Measurements from ENCODE around the gene NUDT4. TPM values are rescaled to one million over a fixed set of nuclear protein-coding genes. Genes with fewer than 3 reads are reported as not detected.

NUDT4 gene
- total RNA-seq, 1 donor from 2014 or later: 60.2 TPM

DNA sequence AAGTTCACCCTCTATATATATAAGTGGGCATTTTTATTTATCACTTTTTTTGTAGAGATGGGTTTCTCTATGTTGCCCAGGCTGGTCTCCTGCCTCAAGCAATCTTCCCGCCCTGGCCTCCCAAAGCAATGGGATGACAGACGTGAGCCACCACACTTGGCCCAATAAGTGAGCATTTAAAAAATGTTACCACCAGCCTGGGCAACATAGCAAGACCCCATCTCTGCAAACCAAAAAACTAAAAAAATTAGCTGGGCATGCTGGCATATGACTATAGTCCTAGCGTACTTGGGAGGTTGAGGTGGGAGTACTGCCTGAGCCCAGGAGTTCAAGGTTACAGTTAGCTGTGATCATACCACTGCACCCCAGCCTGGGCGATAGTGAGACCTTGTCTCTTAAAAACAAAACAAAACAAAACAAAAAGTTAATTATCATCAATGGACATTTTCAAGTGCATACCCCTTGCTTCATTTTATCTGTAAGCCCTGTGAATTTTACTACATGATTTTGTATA, 40.3 kb downstream of the NUDT4 start:
- TF ChIP-seq, protein P1, sequence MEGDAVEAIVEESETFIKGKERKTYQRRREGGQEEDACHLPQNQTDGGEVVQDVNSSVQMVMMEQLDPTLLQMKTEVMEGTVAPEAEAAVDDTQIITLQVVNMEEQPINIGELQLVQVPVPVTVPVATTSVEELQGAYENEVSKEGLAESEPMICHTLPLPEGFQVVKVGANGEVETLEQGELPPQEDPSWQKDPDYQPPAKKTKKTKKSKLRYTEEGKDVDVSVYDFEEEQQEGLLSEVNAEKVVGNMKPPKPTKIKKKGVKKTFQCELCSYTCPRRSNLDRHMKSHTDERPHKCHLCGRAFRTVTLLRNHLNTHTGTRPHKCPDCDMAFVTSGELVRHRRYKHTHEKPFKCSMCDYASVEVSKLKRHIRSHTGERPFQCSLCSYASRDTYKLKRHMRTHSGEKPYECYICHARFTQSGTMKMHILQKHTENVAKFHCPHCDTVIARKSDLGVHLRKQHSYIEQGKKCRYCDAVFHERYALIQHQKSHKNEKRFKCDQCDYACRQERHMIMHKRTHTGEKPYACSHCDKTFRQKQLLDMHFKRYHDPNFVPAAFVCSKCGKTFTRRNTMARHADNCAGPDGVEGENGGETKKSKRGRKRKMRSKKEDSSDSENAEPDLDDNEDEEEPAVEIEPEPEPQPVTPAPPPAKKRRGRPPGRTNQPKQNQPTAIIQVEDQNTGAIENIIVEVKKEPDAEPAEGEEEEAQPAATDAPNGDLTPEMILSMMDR (IDR thresholded peaks at IDR 0.05; ENCODE audit: insufficient read depth, low read depth, low read length): no peak
- TF ChIP-seq EZH2 (IDR thresholded peaks at IDR 0.05; ENCODE audit: insufficient read depth, low read length): no peak
- DNase-seq (ENCODE audit: low read depth) (no peak), FAIRE-seq (no peak)
- Mint-ChIP-seq H3K36me3 (ENCODE audit: low read depth, unreplicated experiment) (no peaks in the 10 kb centered on the region), H3K4me1 (ENCODE audit: low read depth, unreplicated experiment) (peaks cover 50% of the 10 kb centered on the region), H3K4me3 (ENCODE audit: unreplicated experiment) (no peak overlapping the region), H3K9me3 (ENCODE audit: unreplicated experiment) (peaks cover 1% of the 10 kb centered on the region), H3K27me3 (ENCODE audit: low read depth, unreplicated experiment) (no peaks in the 10 kb centered on the region), H3K27ac (ENCODE audit: unreplicated experiment) (no peak overlapping the region)
- Histone ChIP-seq H3K4me3 (ENCODE audit: insufficient read depth, low read depth, low read length) (no peak overlapping the region), H3K9ac (ENCODE audit: low read length) (no peak overlapping the region), H3K9me3 (ENCODE audit: insufficient read depth, low read depth, low read length) (no peaks in the 10 kb centered on the region), H3K4me1 (ENCODE audit: insufficient read depth, low read length) (peaks cover 10% of the 10 kb centered on the region), H3K27ac (ENCODE audit: low read depth, low read length) (no peak overlapping the region), H4K20me1 (ENCODE audit: insufficient read depth, low read length) (peaks cover 33% of the 10 kb centered on the region), H3K79me2 (ENCODE audit: insufficient read depth, low read length) (peaks cover 98% of the 10 kb centered on the region), H3K27me3 (ENCODE audit: insufficient read depth, low read length) (no peaks in the 10 kb centered on the region), H3K4me2 (ENCODE audit: low read length) (no peak overlapping the region), H2AFZ (ENCODE audit: low read depth, low read length) (no peak overlapping the region), H3K36me3 (ENCODE audit: insufficient read depth, low read length) (no peaks in the 10 kb centered on the region)

DNA sequence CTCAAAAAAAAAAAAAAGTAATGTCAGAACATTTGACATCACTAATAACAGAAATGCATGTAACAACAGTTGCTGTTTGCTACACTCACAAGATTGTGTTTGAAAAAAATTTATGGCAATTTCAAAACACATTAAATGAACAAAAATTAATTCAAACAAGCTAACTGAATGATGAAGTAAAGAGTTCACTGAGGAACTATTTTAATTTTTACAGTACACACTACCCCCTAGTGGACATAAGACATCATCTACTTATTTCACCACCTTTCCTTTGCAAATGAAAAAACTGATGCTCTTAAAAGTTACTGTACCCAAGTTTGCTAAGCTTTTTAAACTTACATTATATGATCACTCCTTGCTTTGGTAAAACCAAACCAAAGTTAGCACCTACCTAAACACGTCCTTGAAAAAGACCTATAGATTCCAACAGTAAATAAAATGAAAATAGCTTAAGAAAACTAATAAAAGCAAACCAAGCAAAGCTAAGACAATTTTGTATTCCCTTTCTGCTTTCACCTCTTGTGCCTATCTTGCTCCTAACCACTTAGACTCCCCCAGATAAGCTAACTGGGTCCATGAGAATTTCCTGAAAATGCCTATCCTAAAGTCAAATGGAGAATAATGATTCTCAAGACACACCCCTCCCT, 41.8 kb downstream of the NUDT4 start:
- H3K79me2 ChIP-seq (ENCODE audit: insufficient read depth, low read length): peaks cover 99% of the 10 kb centered on the region
- TF ChIP-seq, protein P1 (IDR thresholded peaks at IDR 0.05; ENCODE audit: insufficient read depth, low read depth, low read length): peak; percentile 59
- TF ChIP-seq EZH2 (IDR thresholded peaks at IDR 0.05; ENCODE audit: insufficient read depth, low read length): no peak
- H3K36me3 ChIP-seq (ENCODE audit: insufficient read depth, low read length): no peaks in the 10 kb centered on the region
- Mint-ChIP-seq H3K4me3 (ENCODE audit: unreplicated experiment) (no peak overlapping the region), H3K9me3 (ENCODE audit: unreplicated experiment) (no peaks in the 10 kb centered on the region), H3K27me3 (ENCODE audit: low read depth, unreplicated experiment) (no peaks in the 10 kb centered on the region), H3K27ac (ENCODE audit: unreplicated experiment) (no peak overlapping the region), H3K36me3 (ENCODE audit: low read depth, unreplicated experiment) (no peaks in the 10 kb centered on the region), H3K4me1 (ENCODE audit: low read depth, unreplicated experiment) (peaks cover 56% of the 10 kb centered on the region)
- peaks cover 10% of the 10 kb centered on the region for H3K4me1 ChIP-seq (ENCODE audit: insufficient read depth, low read length)
- FAIRE-seq (no peak), DNase-seq (ENCODE audit: low read depth) (peak; percentile 42)
- no peaks in the 10 kb centered on the region for H3K27me3 ChIP-seq (ENCODE audit: insufficient read depth, low read length)
- H3K4me2 ChIP-seq (ENCODE audit: low read length): no peak overlapping the region
- H3K27ac ChIP-seq (ENCODE audit: low read depth, low read length): no peak overlapping the region
- no peaks in the 10 kb centered on the region for H3K9me3 ChIP-seq (ENCODE audit: insufficient read depth, low read depth, low read length)
- H3K4me3 ChIP-seq (ENCODE audit: insufficient read depth, low read depth, low read length): no peak overlapping the region
- peaks cover 40% of the 10 kb centered on the region for H4K20me1 ChIP-seq (ENCODE audit: insufficient read depth, low read length)
- no peak overlapping the region for H3K9ac ChIP-seq (ENCODE audit: low read length)
- no peak overlapping the region for H2AFZ ChIP-seq (ENCODE audit: low read depth, low read length)

- Histone ChIP-seq H3K27me3 (ENCODE audit: insufficient read depth, low read length) (no peaks in the 10 kb centered on the region), H3K9ac (ENCODE audit: low read length) (no peak overlapping the region), H3K79me2 (ENCODE audit: insufficient read depth, low read length) (peaks cover 100% of the 10 kb centered on the region), H3K36me3 (ENCODE audit: insufficient read depth, low read length) (no peaks in the 10 kb centered on the region), H4K20me1 (ENCODE audit: insufficient read depth, low read length) (peaks cover 65% of the 10 kb centered on the region), H3K4me1 (ENCODE audit: insufficient read depth, low read length) (no peaks in the 10 kb centered on the region), H3K27ac (ENCODE audit: low read depth, low read length) (no peak overlapping the region), H3K4me3 (ENCODE audit: insufficient read depth, low read depth, low read length) (no peak overlapping the region), H2AFZ (ENCODE audit: low read depth, low read length) (no peak overlapping the region), H3K9me3 (ENCODE audit: insufficient read depth, low read depth, low read length) (no peaks in the 10 kb centered on the region), H3K4me2 (ENCODE audit: low read length) (no peak overlapping the region)
- H3K4me3 Mint-ChIP-seq (ENCODE audit: unreplicated experiment): no peak overlapping the region
- H3K9me3 Mint-ChIP-seq (ENCODE audit: unreplicated experiment): no peaks in the 10 kb centered on the region
- H3K4me1 Mint-ChIP-seq (ENCODE audit: low read depth, unreplicated experiment): peaks cover 58% of the 10 kb centered on the region
- H3K27me3 Mint-ChIP-seq (ENCODE audit: low read depth, unreplicated experiment): no peaks in the 10 kb centered on the region
- TF ChIP-seq, protein P1 (IDR thresholded peaks at IDR 0.05; ENCODE audit: insufficient read depth, low read depth, low read length): no peak
- TF ChIP-seq EZH2 (IDR thresholded peaks at IDR 0.05; ENCODE audit: insufficient read depth, low read length): no peak
- FAIRE-seq (no peak), DNase-seq (ENCODE audit: low read depth) (no peak)
- no peaks in the 10 kb centered on the region for H3K36me3 Mint-ChIP-seq (ENCODE audit: low read depth, unreplicated experiment)
- H3K27ac Mint-ChIP-seq (ENCODE audit: unreplicated experiment): no peak overlapping the region
Measured at GRCh38 chr12:93422050-93422449, 44.3 kb downstream of the NUDT4 start.

Measured in astrocyte (in vitro differentiated cells and primary cell).